GM10847 (cell line): Measurements from ENCODE around the gene ACTG1.

Source experiments
- POLR2A ChIP-seq: IDR thresholded peaks from 2 replicates; pipeline ENCODE4 v1.6.1; 2011; ENCODE audit not compliant: insufficient read length; ENCODE audit errors: extremely low read depth

ACTG1 gene

GRCh38 chr17:81515530-81516041 lies 3.0 kb upstream of the ACTG1 start:
- TF ChIP-seq POLR2A = peak; percentile 7

DNA sequence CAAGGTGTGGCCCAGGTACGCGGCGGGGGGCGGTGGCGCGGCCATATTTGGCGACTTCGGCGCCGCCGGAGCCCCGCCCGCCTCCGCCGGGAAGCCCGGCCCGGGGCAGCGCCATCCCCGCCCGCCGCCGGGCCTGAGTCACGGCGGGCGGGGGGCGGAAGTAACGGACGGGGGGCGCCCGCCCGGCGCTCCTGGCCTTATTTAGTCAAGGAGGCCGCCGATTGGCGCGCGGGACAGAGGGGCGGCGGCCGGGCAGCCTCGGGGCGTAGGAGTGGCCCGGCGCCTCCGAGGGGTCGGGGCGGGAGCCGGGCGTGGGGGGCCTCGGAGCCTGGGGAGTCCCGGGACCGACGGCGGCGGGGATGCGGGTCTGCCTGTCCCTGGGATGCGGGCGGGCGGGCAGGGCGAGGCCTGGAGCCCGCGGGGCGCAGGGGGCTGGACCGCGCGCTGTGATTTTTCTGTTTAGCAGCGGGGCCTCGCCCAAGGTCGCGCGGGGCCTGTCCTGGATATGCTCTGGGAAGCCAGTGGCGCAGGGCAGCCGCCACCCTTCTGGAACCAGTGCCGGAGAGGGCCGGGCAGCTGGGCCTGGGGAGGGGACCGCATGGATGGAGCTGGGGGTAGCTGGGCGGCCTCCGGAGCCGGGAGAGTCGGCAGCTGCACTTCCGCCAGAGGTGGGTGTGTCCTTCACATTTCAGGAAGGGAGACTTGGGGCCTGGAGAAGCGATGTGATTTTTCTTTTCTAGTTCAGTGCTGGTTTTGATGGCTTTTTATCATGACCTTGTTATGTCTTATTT lies 2.3 kb upstream of the ACTG1 start:
- peak; percentile 32 for TF ChIP-seq POLR2A

DNA sequence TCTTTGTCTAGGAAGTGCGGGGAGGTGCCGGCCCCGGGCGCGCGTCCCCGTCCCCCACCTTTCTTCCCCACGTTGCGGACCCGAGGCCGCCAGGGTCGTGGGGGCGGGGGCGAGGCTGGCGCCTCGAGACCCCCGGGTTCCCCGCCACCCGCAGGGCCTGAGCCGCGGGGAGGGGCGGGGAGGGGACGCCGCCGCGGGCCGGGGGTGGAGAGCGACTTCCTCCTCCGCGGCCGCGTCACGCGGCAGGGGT lies 1.8 kb upstream of the ACTG1 start:
- TF ChIP-seq POLR2A = no peak

- TF ChIP-seq POLR2A = no peak
These were observed 1.3 kb upstream of the ACTG1 start for GRCh38 chr17:81513753-81514488.

- no peak for TF ChIP-seq POLR2A
These were observed 763 bp upstream of the ACTG1 start for GRCh38 chr17:81513372-81513752.

- TF ChIP-seq POLR2A = peak; percentile 25
These were observed 616 bp downstream of the ACTG1 start for GRCh38 chr17:81511804-81512561.

DNA sequence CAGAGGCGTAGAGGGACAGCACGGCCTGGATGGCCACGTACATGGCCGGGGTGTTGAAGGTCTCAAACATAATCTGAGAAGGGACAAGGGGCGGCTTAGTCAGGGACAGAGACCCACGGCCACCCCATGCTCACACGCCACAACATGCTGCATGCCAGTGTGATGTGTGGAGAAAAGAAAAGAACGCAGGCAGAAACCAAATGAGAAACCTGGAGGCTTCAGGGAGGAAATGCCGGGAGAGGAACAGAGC lies 1.1 kb downstream of the ACTG1 start:
- no peak for TF ChIP-seq POLR2A

DNA sequence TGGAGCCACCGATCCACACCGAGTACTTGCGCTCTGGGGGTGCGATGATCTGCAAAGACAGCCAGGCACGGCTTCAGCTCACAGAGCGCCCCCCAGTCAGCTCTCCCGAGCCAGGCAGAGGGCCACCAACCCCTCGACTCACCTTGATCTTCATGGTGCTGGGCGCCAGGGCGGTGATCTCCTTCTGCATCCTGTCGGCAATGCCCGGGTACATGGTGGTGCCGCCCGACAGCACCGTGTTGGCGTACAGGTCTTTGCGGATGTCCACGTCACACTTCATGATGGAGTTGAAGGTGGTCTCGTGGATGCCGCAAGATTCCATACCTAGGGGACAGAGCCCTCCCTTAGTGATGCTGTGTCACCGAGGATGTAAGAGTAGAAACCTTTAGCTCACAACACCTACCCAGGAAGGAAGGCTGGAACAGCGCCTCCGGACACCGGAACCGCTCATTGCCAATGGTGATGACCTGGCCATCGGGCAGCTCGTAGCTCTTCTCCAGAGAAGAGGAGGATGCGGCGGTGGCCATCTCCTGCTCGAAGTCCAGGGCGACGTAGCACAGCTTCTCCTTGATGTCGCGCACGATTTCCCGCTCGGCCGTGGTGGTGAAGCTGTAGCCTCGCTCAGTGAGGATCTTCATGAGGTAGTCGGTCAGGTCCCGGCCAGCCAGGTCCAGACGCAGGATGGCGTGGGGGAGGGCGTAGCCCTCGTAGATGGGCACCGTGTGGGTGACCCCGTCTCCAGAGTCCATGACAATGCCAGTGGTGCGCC lies 1.6 kb downstream of the ACTG1 start:
- TF ChIP-seq POLR2A = no peak

DNA sequence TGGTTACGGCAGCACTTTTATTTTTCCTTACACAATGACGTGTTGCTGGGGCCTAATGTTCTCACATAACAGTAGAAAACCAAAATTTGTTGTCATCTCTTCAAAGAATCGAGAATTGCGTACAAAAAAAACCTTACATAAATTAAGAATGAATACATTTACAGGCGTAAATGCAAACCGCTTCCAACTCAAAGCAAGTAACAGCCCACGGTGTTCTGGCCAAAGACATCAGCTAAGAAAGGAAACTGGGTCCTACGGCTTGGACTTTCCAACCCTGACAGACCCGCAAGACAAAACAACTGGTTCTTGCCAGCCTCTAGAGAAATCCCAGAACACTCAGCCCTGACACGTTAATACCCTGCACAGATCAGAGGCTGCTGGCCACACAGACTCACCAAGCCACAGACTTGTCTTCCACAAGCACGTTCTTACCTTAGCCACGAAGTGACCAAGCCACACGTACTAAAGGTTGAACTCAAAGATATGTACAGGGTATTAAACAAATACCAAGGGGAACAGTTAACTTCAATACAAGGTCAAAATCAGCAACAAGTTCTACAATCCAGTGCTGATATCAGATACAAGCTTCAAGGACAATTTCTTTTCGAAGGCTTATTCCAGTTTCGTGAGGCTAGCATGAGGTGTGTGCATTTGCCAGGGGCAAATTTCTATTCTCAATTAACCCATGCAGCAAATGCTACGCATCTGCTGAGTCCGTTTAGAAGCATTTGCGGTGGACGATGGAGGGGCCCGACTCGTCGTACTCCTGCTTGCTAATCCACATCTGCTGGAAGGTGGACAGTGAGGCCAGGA lies 2.4 kb downstream of the ACTG1 start:
- no peak for TF ChIP-seq POLR2A

- no peak for TF ChIP-seq POLR2A
These were observed 3.2 kb downstream of the ACTG1 start for GRCh38 chr17:81509207-81509971.

GRCh38 chr17:81508639-81509206 lies 3.9 kb downstream of the ACTG1 start:
- peak; percentile 24 for TF ChIP-seq POLR2A

DNA sequence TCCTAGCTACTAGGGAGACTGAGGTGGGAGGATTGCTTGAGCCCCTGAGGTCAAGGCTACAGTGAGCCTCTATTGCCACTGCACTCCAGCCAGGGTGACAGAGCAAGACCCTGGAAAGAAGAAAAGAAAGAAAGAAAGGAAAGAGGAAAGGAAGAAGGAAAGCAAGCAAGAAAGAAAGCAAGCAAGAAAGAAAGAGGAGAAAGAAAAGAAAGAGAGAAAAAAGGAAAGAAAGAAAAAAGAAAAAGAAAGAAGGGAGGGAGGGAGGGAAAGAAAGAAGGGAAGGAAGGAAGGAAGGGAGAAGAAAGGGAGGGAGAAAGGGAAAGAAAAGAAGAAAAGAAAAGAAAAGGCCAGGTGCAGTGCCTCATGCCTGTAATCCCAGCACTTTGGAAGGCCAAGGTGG lies 9.0 kb downstream of the ACTG1 start:
- no peak for TF ChIP-seq POLR2A

- TF ChIP-seq POLR2A = no peak
These were observed 10.1 kb downstream of the ACTG1 start for GRCh38 chr17:81502471-81503017.
